GM19043 (cell line): ENCODE measurements around the gene HEPACAM2.
A peak's percentile ranks its signal among the peaks of the same experiment; 100 is the strongest.

Experiments
- ATAC-seq: cut with Tn5 transposase; IDR thresholded peaks from one replicate; pipeline ENCODE4 v1.9.1; 2021; ENCODE audit warnings: low read depth; ENCODE audit not compliant: unreplicated experiment

HEPACAM2 gene

GRCh38 chr7:93148727-93149126 lies 77.5 kb downstream of the HEPACAM2 start:
- ATAC-seq: no peak

- no peak for ATAC-seq
These were observed 78.1 kb downstream of the HEPACAM2 start, which contains the start of gene SAMD9L for GRCh38 chr7:93148144-93148543. TSS of gene SAMD9L (minus strand) at chr7:93148385. CDS start at chr7:93135971, 12,414 bp downstream.

DNA sequence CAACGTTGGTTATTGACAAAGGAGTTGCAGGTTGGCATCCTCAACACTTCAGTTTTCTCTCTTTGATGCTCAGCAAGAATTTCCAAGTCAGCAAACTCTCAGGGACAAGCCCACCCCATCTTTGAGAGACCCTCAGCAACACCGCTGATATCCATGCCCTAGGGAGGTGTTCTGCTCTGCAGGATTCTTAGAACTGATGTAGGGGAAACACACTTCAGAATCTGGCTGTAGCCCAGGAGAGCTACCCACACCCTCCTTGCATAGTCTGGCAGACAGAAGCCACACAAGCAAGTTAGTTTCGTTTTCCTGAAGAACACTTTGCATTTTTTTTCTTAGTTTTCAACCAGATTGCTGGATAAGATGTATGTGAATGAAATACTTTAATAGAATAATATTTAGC lies 78.9 kb downstream of the HEPACAM2 start:
- ATAC-seq: peak; percentile 83

DNA sequence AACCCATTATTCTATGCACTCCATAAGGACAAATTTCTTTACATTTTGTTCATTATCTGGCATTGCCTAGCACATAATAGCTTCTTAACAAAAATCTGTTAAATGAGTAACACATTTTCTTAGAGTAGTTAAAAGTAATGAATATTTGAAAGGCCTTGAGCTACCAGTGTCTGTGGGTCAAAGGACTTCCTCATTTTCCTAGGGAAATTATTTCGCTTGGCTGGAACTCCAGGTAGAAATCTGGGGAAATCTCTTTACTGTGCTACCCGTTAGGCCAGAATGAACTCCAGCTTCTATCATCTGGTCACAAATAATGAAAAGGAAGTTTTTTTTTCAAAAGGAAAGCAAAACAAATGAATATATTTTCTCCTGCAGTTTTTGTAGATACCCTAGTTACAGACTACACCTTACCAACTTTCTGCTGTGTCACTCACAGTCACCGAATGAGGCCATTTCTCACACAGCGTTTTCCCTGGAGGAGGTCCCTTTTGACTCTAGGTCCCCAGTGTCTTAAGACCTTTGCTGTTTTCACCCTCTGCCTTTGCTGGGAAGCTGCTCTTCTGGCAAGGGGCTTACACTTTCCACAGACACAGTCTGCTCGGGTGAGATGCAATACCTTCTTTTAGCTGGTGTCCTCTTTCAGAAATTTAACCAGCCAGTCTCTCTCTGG lies 79.7 kb downstream of the HEPACAM2 start:
- peak; percentile 23 for ATAC-seq

DNA sequence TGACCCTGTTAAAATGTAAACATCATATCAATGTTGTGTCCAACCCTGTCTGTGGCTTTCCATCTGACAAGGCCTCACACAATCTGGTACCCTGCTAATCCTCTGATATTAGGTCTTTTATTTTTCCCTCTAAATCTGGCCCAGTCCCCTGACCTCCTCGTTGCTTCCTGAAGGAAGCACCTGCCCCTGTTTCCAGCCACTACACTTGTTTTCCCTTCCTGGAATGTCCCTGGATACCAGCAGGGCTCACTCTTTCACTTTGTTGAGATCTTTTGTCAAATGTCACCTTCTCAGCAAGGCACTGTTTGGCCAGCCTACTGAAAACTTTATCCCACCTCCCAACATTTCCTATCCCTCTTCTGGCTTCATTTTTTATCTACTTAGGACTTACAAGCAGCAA lies 80.2 kb downstream of the HEPACAM2 start:
- ATAC-seq: no peak

GRCh38 chr7:93145354-93145753 lies 80.9 kb downstream of the HEPACAM2 start:
- ATAC-seq: no peak

DNA sequence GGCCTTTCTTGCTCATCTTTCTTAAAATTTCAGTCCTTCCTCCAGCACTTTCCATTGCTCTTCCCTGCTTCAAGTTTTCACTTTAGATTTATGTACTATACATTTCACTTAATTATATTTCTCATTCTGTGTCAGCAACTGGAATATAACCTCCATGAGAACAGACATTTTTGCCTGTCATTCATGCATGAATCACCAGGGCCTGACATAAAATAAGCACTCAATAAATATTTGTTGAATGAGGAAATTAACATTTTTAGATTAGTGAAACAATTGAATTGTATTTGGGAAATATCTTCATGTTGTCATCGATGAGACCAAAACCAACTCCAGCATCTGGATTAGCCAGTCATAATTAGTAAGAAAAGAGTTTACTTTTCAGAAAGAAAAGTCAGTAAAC lies 84.1 kb downstream of the HEPACAM2 start:
- ATAC-seq: no peak

GRCh38 chr7:93140582-93141191 lies 85.6 kb downstream of the HEPACAM2 start:
- ATAC-seq: no peak

DNA sequence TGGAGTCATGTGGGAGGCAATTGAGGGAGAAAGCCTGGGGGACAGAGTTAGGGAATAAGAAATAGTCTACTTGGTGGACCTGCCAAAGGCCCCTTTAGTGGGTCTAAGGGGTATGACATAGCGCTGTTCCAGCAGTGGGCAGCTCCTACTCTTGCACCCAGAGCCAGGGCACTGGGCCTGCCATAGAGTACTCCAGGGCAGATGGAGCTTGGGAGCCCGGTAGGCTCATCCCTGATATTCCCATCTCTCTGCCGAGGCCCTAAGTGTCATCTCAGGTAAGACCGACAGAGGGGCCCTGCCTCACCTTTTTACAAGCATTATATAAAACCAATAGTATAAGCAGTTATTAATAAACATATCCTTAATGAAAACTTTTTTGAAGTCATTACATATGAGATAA lies 87.7 kb downstream of the HEPACAM2 start:
- ATAC-seq: no peak
